Activated T-helper 17 cell treated with anti-CD3 and anti-CD28 coated beads, Interleukin-2, amount 50 U/mL, for 72 hours (primary cell): ENCODE data around the gene ARFIP1. TPM values are rescaled to one million over a fixed set of nuclear protein-coding genes. Genes with fewer than 3 reads are reported as not detected.

Source experiments
- ATAC-seq: fragments of 150-1000 bp; cut with Tn5 transposase; replicated peaks from 2 replicates; pipeline ENCODE4 v1.10.0; 2021; ENCODE audit warnings: mild to moderate bottlenecking, moderate library complexity
- H3K27ac Mint-ChIP-seq: one replicate; pipeline ENCODE4 v1.8.0; 2022; ENCODE audit warnings: mixed read lengths
- H3K27me3 Mint-ChIP-seq: one replicate; pipeline ENCODE4 v1.8.0; 2022; ENCODE audit warnings: mixed read lengths
- H3K36me3 Mint-ChIP-seq: one replicate; pipeline ENCODE4 v1.8.0; 2022; ENCODE audit warnings: low read depth, mild to moderate bottlenecking, mixed read lengths
- H3K4me1 Mint-ChIP-seq: one replicate; pipeline ENCODE4 v1.8.0; 2022; ENCODE audit warnings: mixed read lengths
- H3K4me3 Mint-ChIP-seq: one replicate; pipeline ENCODE4 v1.8.0; 2022; ENCODE audit warnings: mild to moderate bottlenecking, mixed read lengths
- H3K9me3 Mint-ChIP-seq: one replicate; pipeline ENCODE4 v1.8.0; 2022; ENCODE audit warnings: mixed read lengths
- total RNA-seq, 2 donors: library from RNA; stranded (reverse); gene quantifications; one replicate each; pipeline ENCODE4 v1.2.3, GENCODE V29; 2022

Gene ARFIP1
- total RNA-seq, 2 donors from 2014 or later: 11.4 to 14.0 TPM

DNA sequence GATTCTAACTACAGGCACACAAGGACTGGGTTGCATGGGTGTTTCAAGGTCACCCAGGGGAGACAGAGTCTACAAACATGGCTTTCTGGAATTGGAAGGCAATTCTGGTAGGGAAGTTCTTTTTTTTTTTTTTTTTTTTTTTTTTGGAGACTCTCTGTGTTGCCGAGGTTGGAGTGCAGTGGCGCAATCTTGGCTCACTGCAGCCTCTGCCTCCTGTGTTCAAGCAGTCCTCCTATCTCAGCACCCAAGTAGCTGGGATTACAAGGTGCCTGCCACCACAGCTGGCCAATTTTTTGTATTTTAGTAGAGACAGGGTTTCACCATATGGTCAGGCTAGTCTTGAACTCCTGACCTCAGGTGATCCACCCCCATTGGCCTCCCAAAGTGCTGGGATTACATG is 140.1 kb downstream of the ARFIP1 start:
- ATAC-seq: no peak
- no peak overlapping the region for H3K27ac Mint-ChIP-seq
- H3K9me3 Mint-ChIP-seq: peaks cover 5% of the 10 kb centered on the region
- H3K27me3 Mint-ChIP-seq: no peaks in the 10 kb centered on the region
- H3K4me3 Mint-ChIP-seq: no peak overlapping the region
- peaks cover 6% of the 10 kb centered on the region for H3K36me3 Mint-ChIP-seq
- H3K4me1 Mint-ChIP-seq: no peaks in the 10 kb centered on the region

DNA sequence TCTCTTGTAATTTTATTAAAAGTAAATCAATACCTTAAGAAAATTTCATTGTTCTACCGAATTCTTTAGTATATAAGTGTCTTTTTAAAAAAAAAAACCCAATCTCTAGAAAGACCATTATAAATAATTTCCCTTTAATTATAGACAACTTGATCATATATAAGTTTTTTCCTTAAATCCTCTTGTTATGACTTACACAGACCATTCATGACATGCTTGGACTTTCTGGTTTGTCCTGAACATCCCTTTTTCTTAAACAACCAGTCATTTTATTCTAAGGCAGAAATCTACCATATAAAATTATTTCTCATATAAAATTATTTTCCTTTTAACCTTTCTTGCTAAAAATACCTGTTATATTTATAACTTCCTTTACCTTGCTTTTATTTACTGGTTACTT is 141.0 kb downstream of the ARFIP1 start:
- Mint-ChIP-seq H3K36me3 (peaks cover 6% of the 10 kb centered on the region), H3K27ac (no peak overlapping the region), H3K4me1 (no peaks in the 10 kb centered on the region), H3K27me3 (no peaks in the 10 kb centered on the region), H3K9me3 (peaks cover 5% of the 10 kb centered on the region), H3K4me3 (no peak overlapping the region)
- ATAC-seq: no peak

DNA sequence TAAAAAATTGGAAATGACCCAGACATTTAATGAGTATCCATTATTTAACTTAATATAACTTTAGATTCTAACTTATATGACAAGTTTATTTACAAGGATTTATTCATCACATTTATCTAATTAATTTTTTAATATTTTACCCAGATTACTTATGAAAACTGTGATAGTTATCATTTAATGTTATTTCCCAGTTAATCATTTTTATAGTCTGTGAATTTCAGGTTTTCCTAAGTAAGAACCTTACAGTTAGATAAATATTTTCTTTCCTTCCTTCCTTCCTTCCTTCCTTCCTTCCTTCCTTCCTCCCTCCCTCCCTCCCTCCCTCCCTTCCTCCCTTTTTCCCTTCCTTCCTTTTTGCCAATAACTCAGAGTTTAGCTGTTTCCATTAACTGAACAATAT is 141.5 kb downstream of the ARFIP1 start:
- H3K9me3 Mint-ChIP-seq: peaks cover 5% of the 10 kb centered on the region
- ATAC-seq: no peak
- H3K4me1 Mint-ChIP-seq: no peaks in the 10 kb centered on the region
- H3K4me3 Mint-ChIP-seq: no peak overlapping the region
- H3K27ac Mint-ChIP-seq: no peak overlapping the region
- no peaks in the 10 kb centered on the region for H3K27me3 Mint-ChIP-seq
- H3K36me3 Mint-ChIP-seq: peaks cover 6% of the 10 kb centered on the region

DNA sequence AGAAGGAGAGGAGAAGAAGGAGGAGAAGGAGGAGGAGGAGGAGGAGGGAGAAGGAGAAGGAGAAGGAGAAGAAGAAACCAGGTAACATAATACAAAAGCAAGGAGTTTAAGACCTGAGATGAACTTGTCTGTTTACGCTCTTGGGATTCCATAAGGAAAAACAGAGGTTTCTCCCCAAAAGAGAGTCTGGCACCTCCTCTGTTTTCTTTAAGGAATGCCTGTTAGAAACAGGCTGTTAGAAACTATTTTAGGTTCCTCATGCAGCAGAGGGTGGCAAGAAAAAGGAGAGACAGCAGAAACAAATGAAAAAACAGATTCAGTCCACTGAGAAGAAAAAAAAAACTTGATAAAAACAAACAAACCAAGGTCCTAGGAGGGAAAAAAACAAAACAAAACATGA is 146.1 kb downstream of the ARFIP1 start:
- H3K27me3 Mint-ChIP-seq: peaks cover 19% of the 10 kb centered on the region
- peaks cover 6% of the 10 kb centered on the region for H3K36me3 Mint-ChIP-seq
- H3K9me3 Mint-ChIP-seq: peaks cover 5% of the 10 kb centered on the region
- no peaks in the 10 kb centered on the region for H3K4me1 Mint-ChIP-seq
- no peak overlapping the region for H3K4me3 Mint-ChIP-seq
- ATAC-seq: no peak
- no peak overlapping the region for H3K27ac Mint-ChIP-seq

DNA sequence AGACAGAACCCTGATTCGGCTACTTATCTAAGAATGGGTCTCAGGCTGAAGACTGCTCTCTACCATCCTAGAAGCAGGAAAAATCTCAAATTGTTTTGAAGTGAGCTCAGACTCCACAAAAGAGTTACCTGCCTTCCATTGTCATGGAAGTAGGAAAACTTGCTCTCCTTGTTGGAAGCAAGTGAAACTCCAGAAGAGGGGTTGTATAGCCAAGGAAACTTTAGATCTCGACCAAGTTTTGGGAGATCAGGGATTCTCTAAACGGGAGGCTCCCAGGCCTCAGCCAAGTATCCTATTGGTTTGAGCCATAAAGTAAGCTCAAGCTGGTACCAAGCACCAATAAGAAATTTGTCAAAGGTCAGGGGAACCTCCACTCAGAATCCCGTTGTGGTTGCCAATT is 147.2 kb downstream of the ARFIP1 start:
- no peaks in the 10 kb centered on the region for H3K36me3 Mint-ChIP-seq
- no peaks in the 10 kb centered on the region for H3K4me1 Mint-ChIP-seq
- H3K27me3 Mint-ChIP-seq: peaks cover 26% of the 10 kb centered on the region
- ATAC-seq: no peak
- no peak overlapping the region for H3K27ac Mint-ChIP-seq
- H3K4me3 Mint-ChIP-seq: no peak overlapping the region
- H3K9me3 Mint-ChIP-seq: no peaks in the 10 kb centered on the region

DNA sequence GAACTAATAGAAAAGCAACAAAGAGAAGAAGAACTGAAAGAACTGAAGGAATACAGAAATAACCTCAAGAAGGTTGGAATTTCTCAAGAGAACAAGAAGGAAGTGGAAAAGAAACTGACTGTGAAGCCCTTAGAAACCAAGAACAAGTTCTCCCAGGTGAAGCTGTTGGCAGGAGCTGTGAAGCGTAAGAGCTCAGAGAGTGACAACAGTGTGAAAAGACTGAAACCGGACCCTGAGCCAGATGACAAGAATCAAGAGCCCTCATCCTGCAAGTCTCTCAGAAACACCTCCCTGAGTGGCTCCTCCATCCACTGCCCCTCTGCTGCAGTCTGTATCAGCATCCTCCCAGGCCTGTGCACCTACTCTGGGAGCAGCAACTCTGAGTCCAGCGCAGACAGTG is 148.0 kb downstream of the ARFIP1 start:
- no peak for ATAC-seq
- Mint-ChIP-seq H3K36me3 (no peaks in the 10 kb centered on the region), H3K9me3 (no peaks in the 10 kb centered on the region), H3K27me3 (peaks cover 26% of the 10 kb centered on the region), H3K4me3 (no peak overlapping the region), H3K4me1 (no peaks in the 10 kb centered on the region), H3K27ac (no peak overlapping the region)

DNA sequence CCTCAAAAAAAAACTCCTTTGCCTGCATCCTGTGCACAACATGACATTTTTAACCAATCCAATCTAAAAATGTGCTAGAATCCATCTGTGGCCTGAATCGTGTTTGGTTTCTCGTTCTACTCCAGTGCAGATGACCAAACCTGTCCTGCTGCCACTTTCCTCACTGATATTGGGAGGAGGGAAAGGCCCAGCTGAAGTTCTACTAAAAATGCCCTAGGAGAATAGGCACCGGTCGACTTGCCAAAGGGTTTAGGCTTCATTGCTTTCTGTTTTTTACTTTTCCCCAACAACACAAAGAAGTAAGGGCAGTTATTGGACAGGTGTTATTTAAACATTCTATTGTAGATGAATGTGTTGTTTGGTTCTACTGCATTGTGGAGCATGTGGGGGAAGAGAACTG is 148.5 kb downstream of the ARFIP1 start:
- Mint-ChIP-seq H3K27me3 (peaks cover 26% of the 10 kb centered on the region), H3K36me3 (no peaks in the 10 kb centered on the region), H3K4me3 (no peak overlapping the region), H3K9me3 (no peaks in the 10 kb centered on the region), H3K27ac (no peak overlapping the region), H3K4me1 (no peaks in the 10 kb centered on the region)
- no peak for ATAC-seq

DNA sequence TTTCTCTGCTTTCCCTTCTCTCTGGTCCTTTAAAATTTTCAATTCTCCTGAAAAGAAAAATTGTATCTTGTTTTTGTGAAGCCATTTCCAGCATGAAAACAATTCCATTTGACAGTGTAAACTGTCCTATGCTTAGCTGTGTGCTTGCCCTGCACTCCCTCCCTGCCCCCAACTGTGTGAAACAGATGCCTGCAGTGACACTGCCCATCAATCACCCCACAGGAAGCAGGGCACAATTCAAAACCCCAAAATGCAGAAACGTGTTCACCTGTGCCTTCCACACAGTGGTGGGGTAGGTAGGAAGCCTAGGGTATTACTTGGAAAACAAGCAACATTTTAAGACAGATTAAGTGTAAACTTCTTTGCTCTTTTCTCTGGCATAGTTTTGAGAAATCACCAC is 150.1 kb downstream of the ARFIP1 start:
- H3K27ac Mint-ChIP-seq: no peak overlapping the region
- H3K27me3 Mint-ChIP-seq: peaks cover 39% of the 10 kb centered on the region
- ATAC-seq: no peak
- no peaks in the 10 kb centered on the region for H3K36me3 Mint-ChIP-seq
- H3K9me3 Mint-ChIP-seq: no peaks in the 10 kb centered on the region
- no peak overlapping the region for H3K4me3 Mint-ChIP-seq
- no peaks in the 10 kb centered on the region for H3K4me1 Mint-ChIP-seq

DNA sequence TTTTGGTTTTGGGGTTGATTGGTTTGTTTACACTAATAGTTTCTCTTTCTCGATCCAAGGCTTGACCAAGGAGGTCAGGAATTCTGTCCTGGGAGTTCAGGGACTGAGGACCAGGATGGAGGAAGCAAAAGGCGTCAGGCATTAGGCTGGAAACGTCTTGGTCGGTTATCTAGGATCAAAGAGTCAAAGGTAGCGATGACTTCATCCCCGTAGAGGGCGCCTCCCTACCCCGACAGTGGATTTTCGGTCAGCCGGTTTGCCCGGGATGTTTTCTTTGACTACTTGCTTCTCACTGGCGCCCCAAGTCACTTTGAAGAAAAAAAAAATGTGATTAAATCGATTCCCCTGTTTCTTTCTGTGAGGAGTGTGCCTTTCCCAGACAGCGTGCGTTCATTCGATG is 155.4 kb downstream of the ARFIP1 start:
- H3K9me3 Mint-ChIP-seq: no peaks in the 10 kb centered on the region
- peaks cover 14% of the 10 kb centered on the region for H3K4me1 Mint-ChIP-seq
- peak overlapping the region; percentile 46 for H3K4me3 Mint-ChIP-seq
- no peak overlapping the region for H3K27ac Mint-ChIP-seq
- ATAC-seq: no peak
- peaks cover 47% of the 10 kb centered on the region for H3K27me3 Mint-ChIP-seq
- H3K36me3 Mint-ChIP-seq: peaks cover 8% of the 10 kb centered on the region

DNA sequence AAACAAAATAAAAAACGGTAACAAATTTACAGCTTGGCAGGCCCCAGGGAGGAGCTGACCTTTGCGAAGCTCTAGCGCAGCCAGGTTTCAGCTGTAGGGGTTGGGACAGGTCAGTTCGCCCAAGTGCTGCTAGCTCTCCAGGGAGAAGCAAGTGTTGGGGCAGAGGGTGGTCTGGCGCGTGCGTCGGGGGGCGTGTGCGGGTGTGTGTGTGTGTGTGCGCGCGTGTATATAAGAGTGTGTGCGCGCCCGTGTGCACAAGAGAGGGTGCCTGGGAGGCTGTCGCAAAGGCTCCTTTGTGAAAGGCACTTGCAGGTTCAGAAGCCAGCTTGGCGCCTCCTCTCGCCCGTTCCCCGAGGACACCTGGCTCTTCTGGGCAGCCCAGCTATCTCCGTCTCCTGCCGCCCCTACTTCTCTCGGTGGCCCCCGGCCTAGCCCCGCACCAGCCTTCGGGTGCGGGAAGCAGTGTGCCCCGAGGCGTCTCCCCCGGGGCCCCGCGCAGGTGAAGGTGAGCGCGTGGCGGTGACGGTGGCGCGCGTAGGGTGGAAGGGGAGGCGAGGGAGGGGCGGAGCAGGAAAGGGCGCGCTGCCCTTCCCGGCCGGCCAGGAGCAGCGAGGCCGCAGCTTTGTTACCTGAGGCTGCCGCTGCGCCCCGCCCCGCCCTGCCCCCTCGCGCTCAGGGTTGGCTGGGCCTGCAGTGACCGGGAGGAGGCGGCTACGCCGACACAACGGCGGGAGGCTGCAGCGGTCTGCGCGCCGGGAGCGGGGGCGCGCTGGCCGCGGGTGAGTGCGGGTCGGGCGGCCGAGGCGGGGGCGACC is 156.1 kb downstream of the ARFIP1 start, which contains the start of gene FHDC1:
Gene FHDC1 (plus strand): TSS at position 693 of the 815 bp plus-strand sequence. CDS start 6,735 bp downstream, outside the sequence.
- peak; percentile 15 for ATAC-seq
- Mint-ChIP-seq H3K27ac (no peak within 1 kb of the TSS), H3K4me1 (peaks cover 14% of the 10 kb centered on the region), H3K4me3 (peak within 1 kb of the TSS; percentile 46), H3K27me3 (peaks cover 51% of the 10 kb centered on the region), H3K36me3 (peaks cover 8% of the 10 kb centered on the region), H3K9me3 (no peaks in the 10 kb centered on the region)

DNA sequence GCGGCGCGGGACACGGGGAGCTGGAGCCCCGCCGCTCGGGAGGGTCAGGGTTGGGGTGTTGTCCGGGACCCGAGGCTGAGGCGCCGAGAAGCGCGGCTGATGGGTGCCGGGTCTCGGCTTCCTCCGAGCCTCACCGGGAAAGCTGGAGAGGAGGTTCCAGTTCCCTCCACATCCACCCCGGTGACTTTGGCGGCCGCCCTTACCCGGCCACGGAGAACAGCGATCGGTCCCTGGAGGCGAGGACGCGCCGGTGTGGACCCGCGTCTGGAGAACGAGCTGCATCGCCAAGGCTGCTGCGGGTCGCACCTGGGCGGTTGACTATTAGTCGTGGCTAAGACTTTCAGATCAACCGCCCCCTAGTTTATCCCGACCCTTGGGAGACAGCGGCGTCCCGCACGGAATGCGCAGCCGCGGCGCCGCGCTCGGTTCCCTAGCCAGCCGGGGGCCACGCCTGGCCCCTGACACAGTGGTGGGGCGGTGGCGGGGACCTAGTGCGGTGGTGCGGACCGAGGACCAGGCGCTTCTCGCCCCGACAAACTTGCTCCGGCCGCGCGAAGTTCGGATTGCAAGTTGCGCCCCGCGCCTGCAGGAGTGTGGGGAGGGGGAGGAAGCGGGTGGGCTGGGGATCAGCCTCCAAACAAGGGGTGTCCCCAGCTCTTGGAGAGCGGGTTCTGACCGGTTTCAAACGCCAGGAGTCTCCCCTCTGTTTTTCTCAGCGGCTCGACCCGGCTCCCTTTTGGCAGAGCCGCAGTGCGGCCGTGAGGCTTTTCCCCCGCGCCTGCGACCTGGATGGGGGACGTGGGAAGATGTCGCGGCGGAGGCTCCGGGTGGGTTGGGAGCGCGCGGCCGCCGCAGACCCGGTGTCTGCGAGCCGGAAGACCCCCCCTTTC is 156.9 kb downstream of the ARFIP1 start:
- Mint-ChIP-seq H3K9me3 (no peaks in the 10 kb centered on the region), H3K36me3 (peaks cover 8% of the 10 kb centered on the region), H3K4me3 (peak overlapping the region; percentile 26), H3K4me1 (peaks cover 14% of the 10 kb centered on the region), H3K27ac (no peak overlapping the region), H3K27me3 (peaks cover 44% of the 10 kb centered on the region)
- ATAC-seq: peak; percentile 33

DNA sequence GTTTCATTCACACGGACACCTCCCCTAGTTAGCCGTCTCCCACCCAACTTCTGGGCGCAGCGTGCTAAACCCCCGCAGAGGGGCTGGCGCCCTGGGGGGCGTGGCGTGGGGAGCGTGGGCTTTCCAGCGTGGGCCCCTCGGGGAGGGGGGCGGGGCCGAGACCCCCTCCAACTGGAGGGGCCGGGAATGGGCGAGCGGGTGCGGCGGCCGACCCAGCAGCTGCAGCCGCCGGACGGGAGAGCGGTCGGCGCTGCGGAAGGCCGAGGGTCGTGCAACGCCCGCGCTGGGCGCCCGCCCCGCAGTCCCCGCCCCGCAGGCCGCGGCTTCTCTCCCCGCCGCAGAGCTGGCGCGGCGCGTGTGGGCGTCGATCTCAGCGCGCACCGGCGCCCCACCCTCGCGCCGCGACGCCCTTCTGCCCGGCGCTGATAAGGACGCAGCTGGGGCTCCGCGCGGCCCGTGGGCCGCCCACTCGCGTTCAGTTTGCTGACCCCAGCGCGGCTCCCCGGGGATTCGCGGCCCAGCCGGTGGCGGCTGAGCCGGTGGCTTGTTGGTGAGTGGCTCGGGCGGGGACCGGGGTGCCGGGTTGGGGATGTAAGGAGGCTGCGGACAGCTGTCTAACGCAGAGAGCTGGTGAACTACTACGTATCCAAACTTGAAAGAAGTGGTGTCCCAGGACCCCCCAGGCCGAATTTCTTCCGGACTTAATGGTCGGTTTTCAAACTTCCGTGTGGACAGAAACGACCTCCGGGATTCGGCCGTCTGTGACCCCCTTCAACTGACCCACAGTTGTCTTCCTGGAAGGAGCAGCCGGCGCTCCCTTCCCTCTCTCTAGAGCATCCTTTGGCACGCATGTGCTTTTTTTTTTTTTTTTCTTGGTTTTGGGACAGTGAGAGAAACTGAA is 157.8 kb downstream of the ARFIP1 start:
- no peak for ATAC-seq
- Mint-ChIP-seq H3K4me1 (peaks cover 14% of the 10 kb centered on the region), H3K9me3 (no peaks in the 10 kb centered on the region), H3K4me3 (peak overlapping the region; percentile 75), H3K27ac (no peak overlapping the region), H3K36me3 (peaks cover 8% of the 10 kb centered on the region), H3K27me3 (peaks cover 44% of the 10 kb centered on the region)

DNA sequence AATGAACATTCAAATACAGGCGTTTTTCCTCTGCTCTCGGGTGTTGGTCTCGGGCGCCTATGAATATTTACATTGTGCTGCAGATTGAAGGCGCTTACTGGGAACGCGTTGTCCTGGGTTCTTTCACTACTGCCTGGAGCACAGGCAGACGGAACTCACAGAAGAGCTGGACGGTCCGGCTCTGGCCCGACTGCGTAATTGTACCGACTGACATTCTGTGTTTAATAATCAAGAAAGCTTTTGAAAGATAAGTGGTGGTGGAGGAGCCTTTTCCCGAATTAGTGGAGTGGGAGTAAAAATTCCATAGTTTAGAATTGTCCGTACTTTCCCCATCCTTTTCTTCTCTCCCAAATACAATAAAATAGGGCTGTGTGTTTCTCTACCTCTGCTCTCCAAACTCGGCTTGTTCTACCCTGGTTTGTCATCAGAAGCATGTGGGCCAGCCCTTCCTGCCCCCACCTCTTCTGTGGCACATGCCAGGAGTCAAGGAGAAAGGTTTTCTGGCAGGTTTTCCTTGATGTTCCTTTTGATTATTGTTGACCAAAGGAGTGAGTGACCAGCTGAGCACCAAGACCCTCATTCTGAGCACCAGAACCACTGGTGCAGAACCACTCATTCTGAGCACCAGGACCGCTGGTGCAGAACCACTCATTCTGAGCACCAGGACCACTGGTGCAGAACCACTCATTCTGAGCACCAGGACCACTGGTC is 158.6 kb downstream of the ARFIP1 start:
- H3K4me1 Mint-ChIP-seq: peaks cover 14% of the 10 kb centered on the region
- H3K27me3 Mint-ChIP-seq: peaks cover 44% of the 10 kb centered on the region
- no peak for ATAC-seq

More for the DNA sequence above, 158.6 kb downstream of the ARFIP1 start:
- Mint-ChIP-seq H3K36me3 (peaks cover 8% of the 10 kb centered on the region), H3K4me3 (peak overlapping the region; percentile 75), H3K9me3 (no peaks in the 10 kb centered on the region), H3K27ac (no peak overlapping the region)
